Mesothelial cell of epicardium (in vitro differentiated cells): ENCODE results near the gene NCAM2. TPM values are rescaled to one million over a fixed set of nuclear protein-coding genes. Genes with fewer than 3 reads are reported as not detected.

ENCODE experiments used
- DNase-seq, 2 experiments: peaks; one replicate each; pipeline ENCODE4 v3.0.0; 2021; ENCODE audit warnings: low spot score in 2 of 2; ENCODE audit not compliant: unreplicated experiment in 2 of 2
- H3K27ac Mint-ChIP-seq: 2 replicates; pipeline ENCODE4 v1.8.0; 2021; ENCODE audit warnings: mixed read lengths
- H3K27me3 Mint-ChIP-seq: 2 replicates; pipeline ENCODE4 v1.8.0; 2021; ENCODE audit warnings: low read depth, mixed read lengths
- H3K36me3 Mint-ChIP-seq: 2 replicates; pipeline ENCODE4 v1.8.0; 2021; ENCODE audit warnings: mixed read lengths
- H3K4me1 Mint-ChIP-seq: 2 replicates; pipeline ENCODE4 v1.8.0; 2021; ENCODE audit warnings: mixed read lengths
- H3K4me3 Mint-ChIP-seq: 2 replicates; pipeline ENCODE4 v1.8.0; 2021; ENCODE audit warnings: mild to moderate bottlenecking, moderate library complexity, mixed read lengths
- H3K9me3 Mint-ChIP-seq: 2 replicates; pipeline ENCODE4 v1.8.0; 2021; ENCODE audit warnings: mixed read lengths
- total RNA-seq: library from RNA; stranded (reverse); gene quantifications from 3 replicates; pipeline ENCODE4 v1.2.1, GENCODE V29; 2021
- TF ChIP-seq, protein P1 (sequence below): fragments of 200-600 bp; sonication (generic); IDR thresholded peaks from one replicate; pipeline ENCODE4 v1.5.0; 2021; ENCODE audit warnings: antibody characterized with exemption; ENCODE audit not compliant: unreplicated experiment

Gene NCAM2
- total RNA-seq, 1 donor from 2014 or later = 34.0 TPM

DNA sequence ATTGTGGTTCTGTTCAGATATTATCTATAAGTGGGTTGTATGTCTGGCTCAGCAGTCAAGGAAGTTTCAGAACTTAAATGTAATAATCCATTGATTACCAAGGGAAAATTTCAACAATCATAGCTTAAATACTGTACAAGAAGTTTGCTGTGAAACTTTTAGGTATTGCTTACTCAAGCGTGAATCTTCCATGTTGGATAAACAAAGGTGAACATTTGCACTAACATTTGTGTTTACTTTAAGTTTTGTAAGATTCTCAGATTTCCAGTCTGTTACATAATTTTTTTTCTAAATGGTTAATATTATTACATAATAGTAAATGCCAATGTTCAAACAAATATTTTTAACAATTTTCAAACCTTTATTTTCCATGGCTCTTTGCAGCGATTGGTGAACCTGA is 285.6 kb downstream of the NCAM2 start:
- Mint-ChIP-seq H3K4me1 (no peaks in the 10 kb centered on the region), H3K27me3 (peaks cover 2% of the 10 kb centered on the region), H3K36me3 (no peaks in the 10 kb centered on the region), H3K9me3 (no peaks in the 10 kb centered on the region), H3K27ac (no peak overlapping the region), H3K4me3 (no peak overlapping the region)
- TF ChIP-seq, protein P1, sequence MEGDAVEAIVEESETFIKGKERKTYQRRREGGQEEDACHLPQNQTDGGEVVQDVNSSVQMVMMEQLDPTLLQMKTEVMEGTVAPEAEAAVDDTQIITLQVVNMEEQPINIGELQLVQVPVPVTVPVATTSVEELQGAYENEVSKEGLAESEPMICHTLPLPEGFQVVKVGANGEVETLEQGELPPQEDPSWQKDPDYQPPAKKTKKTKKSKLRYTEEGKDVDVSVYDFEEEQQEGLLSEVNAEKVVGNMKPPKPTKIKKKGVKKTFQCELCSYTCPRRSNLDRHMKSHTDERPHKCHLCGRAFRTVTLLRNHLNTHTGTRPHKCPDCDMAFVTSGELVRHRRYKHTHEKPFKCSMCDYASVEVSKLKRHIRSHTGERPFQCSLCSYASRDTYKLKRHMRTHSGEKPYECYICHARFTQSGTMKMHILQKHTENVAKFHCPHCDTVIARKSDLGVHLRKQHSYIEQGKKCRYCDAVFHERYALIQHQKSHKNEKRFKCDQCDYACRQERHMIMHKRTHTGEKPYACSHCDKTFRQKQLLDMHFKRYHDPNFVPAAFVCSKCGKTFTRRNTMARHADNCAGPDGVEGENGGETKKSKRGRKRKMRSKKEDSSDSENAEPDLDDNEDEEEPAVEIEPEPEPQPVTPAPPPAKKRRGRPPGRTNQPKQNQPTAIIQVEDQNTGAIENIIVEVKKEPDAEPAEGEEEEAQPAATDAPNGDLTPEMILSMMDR = no peak
- no peak for DNase-seq

DNA sequence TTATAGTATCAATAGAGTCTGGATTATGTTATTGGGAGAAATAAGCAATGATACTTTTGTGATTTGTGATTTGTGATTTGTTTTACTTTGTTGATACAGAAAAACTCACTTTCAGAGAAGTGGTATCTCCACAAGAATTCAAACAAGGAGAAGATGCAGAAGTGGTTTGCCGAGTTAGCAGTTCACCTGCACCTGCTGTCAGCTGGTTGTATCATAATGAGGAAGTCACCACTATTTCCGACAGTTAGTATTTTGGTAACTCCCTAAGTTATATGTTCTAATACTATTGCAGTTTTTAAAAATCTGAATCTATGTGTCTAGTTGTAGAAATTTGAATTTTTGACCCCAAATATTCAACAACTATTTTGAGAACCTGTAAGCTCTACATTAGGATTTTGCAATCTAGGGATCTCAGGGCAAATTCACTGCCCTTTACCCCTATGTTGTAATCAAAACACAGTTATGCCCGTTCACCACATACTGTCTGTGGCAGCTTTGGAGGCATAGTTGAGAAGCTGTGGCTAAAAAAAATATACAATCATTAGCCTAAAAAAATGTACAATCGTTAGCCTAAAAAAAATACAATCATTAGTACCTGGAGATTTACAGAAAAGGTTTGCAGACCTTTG is 288.1 kb downstream of the NCAM2 start:
- H3K36me3 Mint-ChIP-seq = no peaks in the 10 kb centered on the region
- H3K9me3 Mint-ChIP-seq = no peaks in the 10 kb centered on the region
- H3K27ac Mint-ChIP-seq = no peak overlapping the region
- no peaks in the 10 kb centered on the region for H3K4me1 Mint-ChIP-seq
- H3K4me3 Mint-ChIP-seq = no peak overlapping the region
- TF ChIP-seq, protein P1 = no peak
- DNase-seq = no peak
- peaks cover 2% of the 10 kb centered on the region for H3K27me3 Mint-ChIP-seq

DNA sequence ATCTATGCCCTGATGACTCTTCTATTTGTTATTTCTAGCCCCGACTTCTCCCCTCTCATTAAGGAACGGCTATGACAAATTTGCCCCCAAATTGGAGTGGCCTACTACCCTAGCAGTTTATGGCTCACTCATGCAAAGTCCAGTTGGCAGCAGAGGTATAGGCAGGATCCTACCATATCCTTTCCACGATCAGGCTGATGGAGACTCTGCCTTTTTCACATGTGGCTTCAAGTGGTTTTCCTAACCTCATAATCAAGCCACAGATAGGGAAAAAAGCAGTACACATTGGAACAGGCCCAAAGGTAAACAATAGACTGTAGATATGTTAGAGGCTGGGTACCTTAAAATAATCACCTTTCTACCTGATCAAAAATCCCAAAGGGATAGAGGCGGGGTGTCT is 292.5 kb downstream of the NCAM2 start:
- Mint-ChIP-seq H3K9me3 (no peaks in the 10 kb centered on the region), H3K36me3 (peaks cover 3% of the 10 kb centered on the region), H3K4me3 (no peak overlapping the region), H3K4me1 (no peaks in the 10 kb centered on the region), H3K27me3 (peaks cover under 1% of the 10 kb centered on the region), H3K27ac (no peak overlapping the region)
- TF ChIP-seq, protein P1 = no peak
- DNase-seq = no peak

DNA sequence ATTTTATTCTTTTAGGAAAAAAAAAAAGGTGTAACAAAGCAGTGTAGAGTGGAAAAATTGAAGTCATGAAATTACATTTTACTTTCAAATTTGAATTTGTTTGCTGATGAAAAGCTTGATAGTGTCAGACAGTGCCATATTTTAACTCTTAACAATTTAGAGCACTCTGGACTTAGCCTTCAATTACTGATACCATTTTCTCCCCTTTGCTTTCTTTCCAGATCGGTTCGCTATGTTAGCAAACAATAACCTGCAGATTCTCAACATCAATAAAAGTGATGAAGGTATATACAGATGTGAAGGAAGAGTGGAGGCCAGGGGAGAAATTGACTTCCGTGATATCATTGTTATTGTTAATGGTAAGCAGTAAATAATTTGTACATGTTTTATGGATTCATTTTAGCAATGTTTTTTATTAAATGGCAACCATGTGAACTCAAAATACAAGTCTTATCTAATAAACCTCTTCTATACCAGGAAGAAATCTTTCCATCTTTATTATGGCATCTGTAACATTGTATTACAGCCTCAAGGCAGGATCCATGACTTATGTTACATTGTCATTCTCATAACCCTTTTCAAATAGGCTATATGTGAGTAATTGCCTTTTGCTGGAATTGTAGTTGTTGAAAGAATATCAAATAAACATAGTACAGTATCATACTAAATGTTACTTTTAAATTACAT is 293.8 kb downstream of the NCAM2 start:
- TF ChIP-seq, protein P1 = no peak
- Mint-ChIP-seq H3K36me3 (peaks cover 3% of the 10 kb centered on the region), H3K27me3 (no peaks in the 10 kb centered on the region), H3K4me3 (no peak overlapping the region), H3K9me3 (no peaks in the 10 kb centered on the region), H3K4me1 (no peaks in the 10 kb centered on the region), H3K27ac (no peak overlapping the region)
- DNase-seq = no peak

DNA sequence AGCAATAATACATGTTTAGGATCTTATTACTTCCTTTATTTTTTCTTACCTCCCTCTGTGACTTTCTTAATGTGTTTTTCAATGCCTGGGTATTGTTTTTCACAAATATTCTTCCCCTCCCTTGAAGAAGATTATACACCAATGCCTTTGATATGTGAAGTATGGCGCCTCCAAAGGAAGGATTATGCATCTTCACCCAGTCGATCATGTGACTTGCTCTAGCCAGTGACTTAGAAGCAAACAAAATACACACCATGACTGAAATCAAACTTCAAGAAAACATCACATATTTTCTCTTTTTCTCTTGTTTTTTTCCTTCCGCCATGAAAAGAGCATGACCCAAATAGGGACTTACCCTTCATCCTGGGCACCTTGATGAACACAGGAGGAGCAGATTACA is 297.1 kb downstream of the NCAM2 start:
- Mint-ChIP-seq H3K36me3 (peaks cover 3% of the 10 kb centered on the region), H3K27me3 (no peaks in the 10 kb centered on the region), H3K27ac (no peak overlapping the region), H3K4me3 (no peak overlapping the region), H3K9me3 (no peaks in the 10 kb centered on the region), H3K4me1 (no peaks in the 10 kb centered on the region)
- TF ChIP-seq, protein P1 = no peak
- DNase-seq = no peak
